IMR-90 (cell line): ENCODE data around the gene SYNE2. TPM values are rescaled to one million over a fixed set of nuclear protein-coding genes. Genes with fewer than 3 reads are reported as not detected.
A peak's percentile ranks its signal among the peaks of the same experiment; 100 is the strongest.

Source experiments
- ATAC-seq: fragments of 200-7000 bp; cut with Tn5 transposase; 2 replicates; pipeline ENCODE4 v1.9.1; 2020; ENCODE audit warnings: low read depth, mild to moderate bottlenecking, moderate library complexity
- BruUV-seq: library from RNA; stranded (reverse); fragments of 400-500 nt; replicated peaks from 2 replicates; lab custom pipeline; 2021; lab: Mats Ljungman, UMichigan
- CTCF ChIA-PET: fragments of 300-600 bp; formaldehyde crosslinking; extraction: SDS; loops from one replicate; lab custom pipeline; 2021; ENCODE audit warnings: antibody characterized with exemption; lab: Yijun Ruan, JAX
- POLR2A ChIA-PET: fragments of 300-600 bp; sonication (Branson Sonifier 250); formaldehyde crosslinking; loops from one replicate; lab custom pipeline; 2022; ENCODE audit warnings: antibody characterized with exemption; ENCODE audit not compliant: unreplicated experiment; lab: Charles Lee
- DNase-seq: peaks from one replicate; pipeline ENCODE4 v3.0.0; 2013
- H2AFZ ChIP-seq: replicated peaks from 2 replicates; pipeline ENCODE3; 2013; ENCODE audit warnings: low read length, mild to moderate bottlenecking; ENCODE audit not compliant: poor library complexity
- H2AK5ac ChIP-seq: 2 replicates; pipeline ENCODE4 v1.6.1; 2013; ENCODE audit warnings: low read depth, low read length, inconsistent platforms
- H2AK9ac ChIP-seq: replicated peaks from 2 replicates; pipeline ENCODE3; 2013; ENCODE audit warnings: mild to moderate bottlenecking, low read depth, low read length, moderate library complexity; ENCODE audit not compliant: poor library complexity
- H2BK120ac ChIP-seq: 2 replicates; pipeline ENCODE4 v1.6.1; 2013; ENCODE audit warnings: low read depth, low read length, inconsistent platforms
- H2BK15ac ChIP-seq: 3 replicates; pipeline ENCODE4 v1.6.1; 2013; ENCODE audit warnings: low read depth, low read length, inconsistent platforms
- H2BK20ac ChIP-seq: 2 replicates; pipeline ENCODE4 v1.6.1; 2013; ENCODE audit warnings: low read depth, mild to moderate bottlenecking, inconsistent platforms, low read length, moderate library complexity
- H2BK5ac ChIP-seq: 2 replicates; pipeline ENCODE4 v1.6.1; 2013; ENCODE audit warnings: mild to moderate bottlenecking, low read depth, low read length, inconsistent platforms; ENCODE audit not compliant: poor library complexity, severe bottlenecking
- H3K14ac ChIP-seq: replicated peaks from 2 replicates; pipeline ENCODE4 v1.6.1; 2013; ENCODE audit warnings: low read depth, low read length, inconsistent platforms
- H3K18ac ChIP-seq: 2 replicates; pipeline ENCODE4 v1.6.1; 2013; ENCODE audit warnings: low read depth, low read length, control low read depth
- H3K23ac ChIP-seq: 2 replicates; pipeline ENCODE4 v1.6.1; 2013; ENCODE audit warnings: low read depth, low read length, inconsistent platforms
- H3K27ac ChIP-seq: 2 replicates; pipeline ENCODE4 v1.5.1; 2013; ENCODE audit warnings: mild to moderate bottlenecking, control low read depth, low read length; ENCODE audit not compliant: insufficient read depth
- H3K27me3 ChIP-seq: 2 replicates; pipeline ENCODE4 v1.6.1; 2013; ENCODE audit warnings: low read length; ENCODE audit not compliant: control insufficient read depth, insufficient read depth
- H3K36me3 ChIP-seq: 2 replicates; pipeline ENCODE4 v1.6.1; 2013; ENCODE audit warnings: low read length, mixed read lengths; ENCODE audit not compliant: control insufficient read depth, insufficient read depth
- H3K4ac ChIP-seq: 2 replicates; pipeline ENCODE4 v1.6.1; 2013; ENCODE audit warnings: low read depth, low read length, inconsistent platforms
- H3K4me1 ChIP-seq: 2 replicates; pipeline ENCODE4 v1.6.1; 2013; ENCODE audit warnings: low read length, mixed read lengths; ENCODE audit not compliant: control insufficient read depth, insufficient read depth
- H3K4me2 ChIP-seq: 2 replicates; pipeline ENCODE4 v1.6.1; 2013; ENCODE audit warnings: low read depth, mild to moderate bottlenecking, control low read depth, low read length, moderate library complexity
- H3K4me3 ChIP-seq: 2 replicates; pipeline ENCODE4 v1.5.1; 2013; ENCODE audit warnings: low read depth, mild to moderate bottlenecking, control low read depth, low read length, moderate library complexity; ENCODE audit not compliant: insufficient read depth
- H3K56ac ChIP-seq: 2 replicates; pipeline ENCODE4 v1.6.1; 2013; ENCODE audit warnings: low read length, inconsistent platforms; ENCODE audit not compliant: insufficient read depth; ENCODE audit errors: extremely low read depth
- H3K79me1 ChIP-seq, 2 experiments: 2 replicates each; pipeline ENCODE4 v1.6.1; 2013; ENCODE audit warnings: low read length in 2 of 2, inconsistent platforms in 1 of 2, low read depth in 1 of 2
- H3K9ac ChIP-seq: 2 replicates; pipeline ENCODE4 v1.6.1; 2013; ENCODE audit warnings: low read depth, low read length, control low read depth
- H3K9me1 ChIP-seq: 2 replicates; pipeline ENCODE4 v1.6.1; 2013; ENCODE audit warnings: low read length, inconsistent platforms; ENCODE audit not compliant: insufficient read depth
- H3K9me3 ChIP-seq: 2 replicates; pipeline ENCODE4 v1.6.1; 2013; ENCODE audit warnings: low read length; ENCODE audit not compliant: control insufficient read depth, insufficient read depth
- H4K20me1 ChIP-seq: 2 replicates; pipeline ENCODE4 v1.6.1; 2013; ENCODE audit warnings: low read length, inconsistent platforms; ENCODE audit not compliant: insufficient read depth
- H4K5ac ChIP-seq: 2 replicates; pipeline ENCODE4 v1.6.1; 2013; ENCODE audit warnings: mild to moderate bottlenecking, low read depth, low read length, control low read depth
- H4K8ac ChIP-seq, 2 experiments: 2 replicates each; pipeline ENCODE4 v1.6.1; 2013; ENCODE audit warnings: low read depth in 2 of 2, low read length in 2 of 2, control low read depth in 1 of 2, inconsistent platforms in 1 of 2
- H4K91ac ChIP-seq: 2 replicates; pipeline ENCODE4 v1.6.1; 2013; ENCODE audit warnings: low read depth, low read length, inconsistent platforms; ENCODE audit not compliant: insufficient read depth
- BHLHE40 ChIP-seq: fragments of 150-350 bp; IDR thresholded peaks from 2 replicates; pipeline ENCODE4 v1.6.1; 2016; ENCODE audit warnings: mild to moderate bottlenecking, low read depth, low read length
- CEBPB ChIP-seq: IDR thresholded peaks from 2 replicates; pipeline ENCODE4 v1.6.1; 2012; ENCODE audit warnings: low read depth, low read length, improper control_type of control experiment
- WGBS, 2 experiments: methylation state at CpG; one replicate each; pipeline versions ENCODE4 v1.1.5 to v1.1.7; 2013; ENCODE audit warnings: missing lambda C conversion rate in 2 of 2; ENCODE audit not compliant: insufficient read length in 1 of 2; ENCODE audit errors: extremely low coverage in 2 of 2; 5-methylcytosine and 5-hydroxymethylcytosine counted together
- dilution Hi-C: fragments of 300-500 bp; cut with HindIII; formaldehyde crosslinking; loops from one replicate; pipeline ENCODE4 v1.14.3; 2018; ENCODE audit warnings: low sequenced_read_pairs; ENCODE audit not compliant: unreplicated experiment
- in situ Hi-C: fragments of 300-500 bp; cut with MboI; formaldehyde crosslinking; loops from 3 replicates; pipeline ENCODE4 v1.14.3; 2019; ENCODE audit warnings: low sequenced_read_pairs, inconsistent platforms, mixed read lengths
- intact Hi-C: fragments of 100-400 bp; cut with micrococcal nuclease; formaldehyde crosslinking; loops from 2 replicates; pipeline ENCODE4 v1.10.0; 2022
- polyA plus RNA-seq, 3 experiments: library from polyadenylated mRNA; depleted of rRNA; stranded (reverse); fragments of >200 nt; gene quantifications; 2 replicates each; pipeline ENCODE4 v1.2.3, GENCODE V29; 2012; ENCODE audit warnings: low replicate concordance in 1 of 3
- total RNA-seq: library from RNA; depleted of rRNA; stranded (reverse); fragments of >200 nt; gene quantifications from 2 replicates; pipeline ENCODE4 v1.2.3, GENCODE V29; 2012
- TF ChIP-seq, protein P1 (sequence below): fragments of 150-350 bp; IDR thresholded peaks from 2 replicates; pipeline ENCODE4 v1.6.1; 2017; ENCODE audit warnings: mild to moderate bottlenecking, antibody characterized with exemption, low read length, low read depth
- TF ChIP-seq, protein P2 (sequence below): conservative IDR thresholded peaks from 2 replicates; pipeline ENCODE4 v1.5.1; 2012; ENCODE audit warnings: mild to moderate bottlenecking, low read depth, low read length, improper control_type of control experiment

The SYNE2 gene
- total and polyA plus RNA-seq, 2 of the 4 experiments (the other 2 are of a cell fraction) = 5.2 to 28.9 TPM

- H2AK5ac ChIP-seq = no peak overlapping the region
- H3K4me1 ChIP-seq = peaks cover 3% of the 10 kb centered on the region
- no peak overlapping the region for H4K8ac ChIP-seq
- TF ChIP-seq, protein P1, sequence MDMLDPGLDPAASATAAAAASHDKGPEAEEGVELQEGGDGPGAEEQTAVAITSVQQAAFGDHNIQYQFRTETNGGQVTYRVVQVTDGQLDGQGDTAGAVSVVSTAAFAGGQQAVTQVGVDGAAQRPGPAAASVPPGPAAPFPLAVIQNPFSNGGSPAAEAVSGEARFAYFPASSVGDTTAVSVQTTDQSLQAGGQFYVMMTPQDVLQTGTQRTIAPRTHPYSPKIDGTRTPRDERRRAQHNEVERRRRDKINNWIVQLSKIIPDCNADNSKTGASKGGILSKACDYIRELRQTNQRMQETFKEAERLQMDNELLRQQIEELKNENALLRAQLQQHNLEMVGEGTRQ = no peak
- TF ChIP-seq BHLHE40 = no peak
- TF ChIP-seq CEBPB = no peak
- TF ChIP-seq, protein P2, sequence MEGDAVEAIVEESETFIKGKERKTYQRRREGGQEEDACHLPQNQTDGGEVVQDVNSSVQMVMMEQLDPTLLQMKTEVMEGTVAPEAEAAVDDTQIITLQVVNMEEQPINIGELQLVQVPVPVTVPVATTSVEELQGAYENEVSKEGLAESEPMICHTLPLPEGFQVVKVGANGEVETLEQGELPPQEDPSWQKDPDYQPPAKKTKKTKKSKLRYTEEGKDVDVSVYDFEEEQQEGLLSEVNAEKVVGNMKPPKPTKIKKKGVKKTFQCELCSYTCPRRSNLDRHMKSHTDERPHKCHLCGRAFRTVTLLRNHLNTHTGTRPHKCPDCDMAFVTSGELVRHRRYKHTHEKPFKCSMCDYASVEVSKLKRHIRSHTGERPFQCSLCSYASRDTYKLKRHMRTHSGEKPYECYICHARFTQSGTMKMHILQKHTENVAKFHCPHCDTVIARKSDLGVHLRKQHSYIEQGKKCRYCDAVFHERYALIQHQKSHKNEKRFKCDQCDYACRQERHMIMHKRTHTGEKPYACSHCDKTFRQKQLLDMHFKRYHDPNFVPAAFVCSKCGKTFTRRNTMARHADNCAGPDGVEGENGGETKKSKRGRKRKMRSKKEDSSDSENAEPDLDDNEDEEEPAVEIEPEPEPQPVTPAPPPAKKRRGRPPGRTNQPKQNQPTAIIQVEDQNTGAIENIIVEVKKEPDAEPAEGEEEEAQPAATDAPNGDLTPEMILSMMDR = no peak
- no peak overlapping the region for H3K9ac ChIP-seq
- H3K27me3 ChIP-seq = no peaks in the 10 kb centered on the region
- no peak overlapping the region for H3K14ac ChIP-seq
- dilution Hi-C loops = no loop called here
- no peak overlapping the region for H3K4me3 ChIP-seq
- H3K9me1 ChIP-seq = peaks cover 6% of the 10 kb centered on the region; the same call in 1 of the 2 replicates
- H3K56ac ChIP-seq = no peak overlapping the region
- H3K18ac ChIP-seq = no peak overlapping the region
- no peak overlapping the region for H3K4me2 ChIP-seq
- H3K4ac ChIP-seq = no peak overlapping the region
- H2BK120ac ChIP-seq = no peak overlapping the region
- ATAC-seq (no peak), DNase-seq (no peak)
- H4K5ac ChIP-seq = no peak overlapping the region
- no peak overlapping the region for H2BK15ac ChIP-seq
- H2AFZ ChIP-seq = no peak overlapping the region
- H2BK20ac ChIP-seq = 0 out of 2 replicates have a peak overlapping the region, but pooled peaks have one; percentile 21
- no peaks in the 10 kb centered on the region for H4K20me1 ChIP-seq
- intact Hi-C loops = loop anchor here (2.0 kb wide), 1 partner anchor 76 kb away; no protein-coding TSS in a partner anchor
- H3K23ac ChIP-seq = no peak overlapping the region
- ChIA-PET POLR2A (no interaction called here), CTCF (no interaction called here)
- no TSS peak for BruUV-seq
- H3K79me1 ChIP-seq = no peaks in the 10 kb centered on the region
- 73% methylated on average over 7 of the region's 12 CpGs; no CpG with 5 or more reads in 1 of the 2 experiments for WGBS, 2 experiments
- H3K36me3 ChIP-seq = no peaks in the 10 kb centered on the region
- in situ Hi-C loops = no loop called here
- no peak overlapping the region for H4K91ac ChIP-seq
- H2AK9ac ChIP-seq = peak overlapping the region; percentile 38
- no peak overlapping the region for H2BK5ac ChIP-seq
- no peak overlapping the region for H3K27ac ChIP-seq
- H3K9me3 ChIP-seq = no peaks in the 10 kb centered on the region
Measured at GRCh38 chr14:64186231-64187129, 333.7 kb downstream of the SYNE2 start.
